Activated T-helper 9 cell treated with anti-CD3 and anti-CD28 coated beads, Interleukin-2, amount 50 U/mL, for 16 hours (primary cell): ENCODE data around the gene MGA.

Experiments used
- DNase-seq: peaks from one replicate; pipeline ENCODE4 v3.0.0-alpha.2; 2020; ENCODE audit warnings: low read depth

MGA gene

DNA sequence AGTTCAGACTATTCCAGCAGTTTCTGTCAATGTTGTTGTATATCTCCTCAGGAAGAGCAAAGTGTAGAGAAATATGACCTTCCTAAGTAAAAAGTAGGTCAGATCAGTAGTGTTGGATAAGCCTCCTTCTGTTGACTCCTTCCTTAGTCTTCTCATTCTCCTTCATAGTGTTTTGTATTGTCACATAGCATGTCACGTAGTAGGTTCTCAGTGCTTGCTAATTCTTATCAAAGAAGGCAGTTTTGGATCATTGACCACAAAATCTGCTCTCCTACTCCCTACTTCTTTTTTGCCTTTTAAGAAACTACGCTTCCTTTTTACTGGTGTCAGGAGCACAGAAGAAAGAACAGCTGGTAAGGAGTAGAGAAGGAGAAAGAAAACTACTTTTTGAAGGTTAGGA, 1.0 kb upstream of the MGA start:
- DNase-seq: no peak

DNA sequence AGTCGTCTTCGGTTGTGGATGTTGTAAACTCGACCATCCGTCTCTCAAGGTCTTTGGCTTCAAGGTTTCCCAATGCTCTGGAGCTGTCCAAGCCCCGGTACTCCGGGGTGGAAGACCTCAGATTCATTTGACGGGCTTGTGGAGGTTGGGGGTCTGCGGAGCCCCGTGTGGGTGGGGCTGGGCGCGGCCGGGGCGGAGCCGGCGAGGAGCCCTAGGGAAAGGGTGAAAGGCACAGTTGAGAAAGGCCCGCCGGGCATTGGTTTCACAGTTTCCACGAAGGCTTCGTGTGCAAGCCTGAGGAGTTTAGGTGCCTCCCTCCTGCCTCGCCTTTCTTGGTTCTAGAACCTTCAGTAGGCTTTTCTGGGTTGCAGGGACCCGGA, 360 bp upstream of the MGA start:
- no peak for DNase-seq

DNA sequence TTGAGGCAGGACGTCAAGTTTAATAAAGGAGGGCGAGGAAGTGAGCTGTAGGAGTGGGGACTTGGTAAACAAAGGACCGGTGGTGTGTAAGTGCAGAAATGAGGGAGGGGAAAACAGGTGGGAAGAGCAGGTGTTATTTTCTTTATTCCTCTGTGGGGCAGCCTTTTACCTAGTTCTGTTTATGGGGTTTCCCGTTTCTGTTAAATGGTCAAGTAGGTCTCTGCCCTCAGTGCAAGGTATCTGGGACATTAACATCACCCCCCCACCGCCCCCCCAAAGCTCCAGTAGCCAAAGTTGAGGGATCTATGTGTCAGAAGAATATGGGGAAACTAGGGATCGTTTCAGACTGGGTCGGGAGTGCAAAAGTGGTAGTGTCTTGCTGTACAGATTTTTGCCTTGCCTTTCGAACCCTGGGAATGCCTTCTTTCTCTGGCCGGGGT, 893 bp downstream of the MGA start:
- no peak for DNase-seq

DNA sequence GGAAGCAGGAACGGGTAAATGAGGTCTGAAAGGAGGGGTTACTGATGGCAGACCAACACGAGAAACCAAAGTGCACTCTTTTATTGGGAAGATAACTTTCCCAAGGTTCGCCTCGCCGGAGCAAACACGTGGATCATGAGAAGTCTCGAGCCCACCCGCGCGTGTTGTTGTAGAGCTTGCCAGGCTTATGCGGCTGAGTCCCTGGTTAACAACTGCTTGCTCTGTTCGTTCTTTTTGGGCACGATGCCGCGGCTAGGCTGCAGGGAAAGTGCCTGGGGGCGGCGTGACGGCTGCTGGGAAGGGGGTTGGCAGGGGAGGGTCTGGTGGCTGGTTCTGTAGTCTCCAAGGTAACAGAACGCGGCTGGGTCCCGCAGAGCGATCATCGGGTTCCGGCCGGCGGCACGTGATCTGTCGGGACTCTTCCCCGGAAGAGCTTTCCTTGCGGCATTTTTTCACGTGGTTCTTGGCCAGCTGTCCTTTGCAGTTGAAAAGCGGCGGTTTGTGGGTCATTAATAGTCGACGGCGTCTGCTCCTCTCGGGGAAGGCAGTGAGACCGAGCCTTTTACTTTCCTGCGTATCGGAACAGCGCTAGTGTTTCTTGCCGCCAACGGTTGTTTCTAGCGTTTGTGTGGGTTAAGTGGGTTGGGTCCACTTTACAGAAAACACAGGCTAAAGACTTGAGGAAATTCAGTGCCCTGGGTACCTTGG, 1.5 kb downstream of the MGA start:
- peak; percentile 58 for DNase-seq

DNA sequence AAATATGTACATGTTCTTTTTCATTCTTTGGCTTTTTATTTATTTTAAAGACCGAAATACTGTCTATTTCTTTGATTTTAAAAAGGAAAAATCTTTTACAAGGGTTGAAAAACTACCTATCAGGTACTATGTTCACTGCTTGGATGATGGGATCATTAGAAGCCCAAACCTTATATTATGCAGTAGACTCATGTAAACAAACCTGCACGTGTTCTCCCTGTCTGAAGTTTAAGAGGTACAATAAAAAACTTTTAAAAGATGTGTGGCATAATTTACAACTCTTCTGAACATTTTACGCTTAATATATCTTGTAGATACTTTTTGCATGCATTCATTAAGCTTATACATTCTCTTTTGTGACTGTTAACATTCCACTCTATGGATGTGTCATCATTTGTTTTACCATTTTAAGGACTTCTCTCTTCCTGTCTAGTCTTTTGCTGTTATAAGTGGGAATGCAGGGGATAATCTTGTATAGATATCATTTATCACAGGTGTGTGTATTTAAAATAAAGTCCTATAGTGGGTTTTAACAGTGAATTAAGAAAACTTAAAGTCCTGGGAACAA, 6.2 kb downstream of the MGA start:
- no peak for DNase-seq

DNA sequence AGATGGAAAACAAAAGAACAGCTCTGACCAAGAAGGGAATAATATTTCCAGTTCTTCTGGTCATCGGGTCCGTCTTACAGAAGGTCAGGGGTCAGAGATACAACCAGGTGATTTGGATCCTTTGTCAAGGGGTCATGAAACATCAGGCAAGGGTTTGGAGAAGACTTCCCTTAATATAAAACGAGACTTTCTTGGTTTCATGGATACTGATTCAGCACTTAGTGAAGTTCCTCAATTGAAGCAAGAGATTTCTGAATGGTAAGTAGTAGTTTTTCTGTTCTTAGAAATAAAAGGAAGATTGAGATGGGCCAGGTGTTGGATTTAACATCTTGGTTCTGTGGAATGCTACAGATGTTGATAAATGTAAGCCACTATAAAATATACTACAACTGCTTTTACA, 9.5 kb downstream of the MGA start:
- DNase-seq: no peak

DNA sequence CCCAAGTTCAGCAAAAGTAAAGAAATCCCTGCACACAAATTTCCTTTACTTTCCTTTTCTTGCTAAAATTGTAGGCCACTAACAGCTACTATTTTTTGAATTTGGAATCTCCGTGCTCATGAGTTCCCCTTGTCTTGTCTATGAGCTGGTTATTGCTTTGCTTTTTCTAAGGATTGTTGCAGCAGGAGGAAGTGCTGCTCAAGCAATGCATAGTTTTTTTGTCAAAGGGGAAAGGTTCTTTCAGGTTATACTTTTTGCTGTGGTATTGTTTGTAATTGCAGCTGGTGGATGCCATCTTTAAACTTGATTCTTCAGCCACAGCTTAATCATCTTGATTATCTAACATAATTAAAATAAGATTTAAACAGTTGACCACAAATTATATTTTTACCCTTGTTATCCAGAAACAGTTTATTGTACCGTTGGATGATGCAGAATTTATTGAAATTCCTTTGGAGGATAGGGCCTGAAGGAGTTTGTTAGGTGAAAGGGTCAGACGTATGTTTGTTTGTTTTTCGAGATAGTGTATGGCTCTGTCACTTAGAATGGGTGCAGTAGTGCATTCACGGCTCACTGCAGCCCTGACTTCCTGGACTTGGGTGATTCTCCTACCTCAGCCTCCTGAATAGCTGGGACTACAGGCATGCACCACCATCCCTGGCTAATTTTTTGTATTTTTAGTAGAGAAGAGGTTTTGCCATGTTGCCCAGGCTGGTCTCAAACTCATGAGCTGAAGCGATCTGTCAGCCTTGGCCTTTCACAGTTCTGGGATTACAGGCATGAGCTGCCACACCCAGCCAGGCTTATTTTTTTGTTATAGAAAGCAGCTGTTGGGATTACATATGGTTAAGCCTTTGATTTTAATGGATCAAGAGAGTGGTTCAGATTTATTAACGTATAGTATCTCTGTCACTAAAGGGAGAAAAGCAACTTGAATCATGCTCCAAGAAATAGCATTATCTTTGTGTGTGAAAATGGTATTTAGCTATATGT, 11.7 kb downstream of the MGA start:
- DNase-seq: no peak

DNA sequence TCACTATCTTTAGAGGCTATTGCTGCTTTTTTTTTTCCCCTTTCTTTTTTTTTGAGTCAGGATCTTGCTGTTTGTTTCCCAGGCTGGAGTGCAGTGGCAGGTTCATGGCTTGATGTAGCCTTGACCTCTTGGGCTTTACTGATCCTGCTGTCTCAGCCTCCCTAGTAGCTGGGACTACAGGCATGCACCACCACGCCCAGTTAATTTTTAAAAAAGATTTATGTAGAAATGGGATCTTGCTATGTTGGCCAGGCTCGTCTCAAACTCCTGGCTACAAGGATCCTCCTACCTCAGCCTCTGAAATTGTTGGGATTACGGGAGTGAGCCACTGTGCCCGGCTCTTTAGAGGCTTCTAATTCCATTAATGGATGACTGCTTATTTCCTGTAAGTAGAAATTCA, 15.1 kb downstream of the MGA start:
- no peak for DNase-seq

DNA sequence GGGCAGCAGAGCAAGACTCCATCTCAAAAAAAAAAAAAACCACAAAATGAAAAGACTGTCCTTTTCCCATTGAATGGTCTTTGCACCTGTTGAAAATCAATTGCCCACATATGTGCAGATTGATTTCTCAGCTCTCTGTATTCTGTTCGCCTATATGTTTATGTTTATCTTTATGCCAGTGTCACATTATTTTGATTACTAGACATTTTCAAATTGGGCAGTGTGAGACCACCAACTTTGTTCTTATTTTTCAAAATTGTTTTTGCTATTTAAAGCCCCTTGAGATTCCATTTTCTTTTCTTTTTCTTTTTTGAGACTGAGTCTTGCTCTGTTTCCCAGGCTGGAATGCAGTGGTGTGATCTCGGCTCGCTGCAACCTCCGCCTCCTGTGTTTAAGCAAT, 18.5 kb downstream of the MGA start:
- DNase-seq: no peak

DNA sequence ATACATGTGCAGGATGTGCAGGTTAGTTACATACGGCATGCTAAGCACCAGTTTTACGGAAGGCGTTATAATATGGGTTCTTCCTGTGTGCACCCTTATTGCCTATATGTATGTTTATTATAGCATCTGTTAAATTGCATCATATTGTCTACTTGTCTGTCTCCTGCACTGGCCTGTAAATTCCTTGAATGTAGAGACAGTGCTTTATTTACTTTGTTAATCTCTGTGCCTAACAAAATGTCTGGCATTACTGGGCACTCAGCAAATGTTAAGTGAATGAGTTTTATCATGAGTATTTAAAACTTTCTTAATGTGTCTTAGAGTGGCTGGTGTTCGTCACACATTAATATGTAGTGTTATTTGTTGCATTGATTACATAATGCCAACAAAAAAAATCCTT, 23.8 kb downstream of the MGA start:
- DNase-seq: no peak

DNA sequence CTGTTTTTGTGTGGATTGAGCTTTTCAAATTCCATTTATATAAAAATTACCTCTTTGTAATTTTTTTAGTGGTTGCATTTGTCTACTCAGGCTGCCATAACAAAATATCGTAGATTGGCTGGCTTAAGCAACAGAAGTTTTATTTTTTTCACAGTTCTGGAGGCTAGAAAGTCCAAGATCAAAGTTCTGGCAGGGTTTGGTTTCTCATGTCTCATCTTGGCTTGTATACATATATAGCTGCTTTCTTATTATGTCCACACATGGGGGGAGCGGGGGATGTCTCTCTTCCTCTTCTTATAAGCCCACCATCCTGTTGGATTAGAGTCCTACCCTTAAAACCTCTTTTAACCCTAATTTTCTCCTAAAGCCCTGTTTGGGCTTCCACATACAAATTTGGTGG, 28.5 kb downstream of the MGA start:
- no peak for DNase-seq

DNA sequence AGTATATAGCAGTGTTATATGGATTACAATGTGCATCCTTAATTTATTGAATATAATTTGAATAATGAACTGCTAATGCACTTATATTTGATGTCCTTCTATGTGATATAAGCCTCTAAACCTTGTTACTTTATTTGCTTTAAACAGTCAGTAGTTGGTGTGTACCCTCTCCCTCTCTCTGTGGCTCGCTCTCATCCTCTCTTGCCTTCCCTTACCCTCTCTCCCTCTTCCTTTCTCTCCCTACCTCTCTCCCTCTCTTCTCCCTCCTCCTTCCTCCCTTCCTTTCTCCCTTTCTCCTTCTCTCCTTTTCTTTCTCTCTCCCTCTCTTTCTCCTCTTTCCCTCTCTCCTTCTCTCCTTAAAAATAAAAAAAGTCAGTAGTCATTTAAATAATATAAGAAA, 28.9 kb downstream of the MGA start:
- no peak for DNase-seq

DNA sequence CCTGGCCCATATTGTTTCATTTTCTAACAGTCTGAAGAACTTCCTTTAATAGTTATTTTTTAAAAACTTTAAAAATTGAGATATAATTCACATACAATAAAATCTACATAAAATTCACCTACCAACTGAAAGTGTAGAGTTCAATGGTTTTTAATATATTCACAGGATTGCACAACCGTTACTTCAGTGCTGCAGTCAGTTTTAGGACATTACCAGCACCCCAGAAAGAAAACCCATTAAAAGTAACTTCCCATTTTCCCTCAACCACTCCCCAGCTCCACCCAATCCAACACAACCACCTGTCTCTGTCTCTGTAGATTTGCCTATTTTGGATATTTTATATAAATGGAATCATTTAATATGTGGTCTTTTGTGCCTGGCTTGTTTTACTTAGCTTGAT, 29.6 kb downstream of the MGA start:
- DNase-seq: no peak

DNA sequence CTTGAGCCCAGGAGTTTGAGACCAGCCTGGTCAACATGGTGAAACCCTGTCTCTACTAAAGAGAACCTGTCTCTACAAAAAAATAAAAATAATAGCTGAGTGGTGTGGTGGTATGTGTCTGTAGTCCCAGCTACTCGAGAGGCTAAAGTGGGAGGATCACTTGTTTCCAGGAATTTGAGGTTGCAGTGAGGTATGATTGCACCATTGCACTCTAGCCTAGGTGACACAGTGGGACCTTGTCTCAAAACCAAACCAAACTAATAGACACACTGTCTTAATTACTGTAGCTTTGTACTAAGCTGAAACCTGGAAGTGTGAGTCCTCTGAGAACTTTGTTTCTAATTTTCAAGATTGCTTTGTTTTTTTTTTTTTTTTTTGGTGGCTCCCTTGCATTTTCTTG, 30.4 kb downstream of the MGA start:
- DNase-seq: no peak

DNA sequence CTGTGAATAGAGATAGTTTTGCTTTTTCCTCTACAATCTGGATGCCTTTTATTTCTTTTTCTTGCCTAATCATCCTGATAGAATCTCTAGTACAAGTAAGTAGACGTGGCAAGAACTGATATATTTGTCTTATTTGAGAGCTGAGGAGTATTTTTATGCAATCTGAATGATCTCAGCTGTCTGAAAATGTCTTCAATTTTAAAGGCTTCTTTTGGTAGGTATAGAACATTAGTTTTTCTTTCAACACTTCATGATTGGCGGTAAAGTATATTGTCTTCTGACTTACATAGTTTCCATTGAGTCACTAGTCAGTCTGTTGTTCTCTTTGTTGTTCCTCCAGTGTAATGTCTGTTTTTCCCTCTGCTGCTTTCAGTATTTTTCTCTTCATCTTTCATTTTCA, 31.3 kb downstream of the MGA start:
- DNase-seq: no peak

DNA sequence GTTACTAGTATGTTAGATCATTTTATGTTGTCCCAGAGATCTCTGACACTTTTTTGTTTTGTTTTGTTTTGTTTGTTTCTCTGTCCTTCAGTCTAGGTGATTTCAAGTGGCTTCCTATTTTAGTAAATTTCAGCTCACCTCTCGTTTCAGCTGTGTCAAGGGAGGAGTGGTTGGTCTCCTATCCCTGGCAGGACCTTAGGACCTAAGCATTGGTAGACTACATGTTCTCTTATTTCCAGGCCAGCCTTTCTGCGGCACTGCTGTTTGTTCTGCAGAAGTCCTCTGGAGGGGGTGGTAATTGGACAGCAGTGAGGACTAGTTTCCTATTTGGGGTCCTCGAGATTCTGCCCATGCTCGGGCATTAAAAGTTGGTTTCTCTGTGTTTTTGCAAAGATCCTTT, 31.8 kb downstream of the MGA start:
- DNase-seq: no peak

DNA sequence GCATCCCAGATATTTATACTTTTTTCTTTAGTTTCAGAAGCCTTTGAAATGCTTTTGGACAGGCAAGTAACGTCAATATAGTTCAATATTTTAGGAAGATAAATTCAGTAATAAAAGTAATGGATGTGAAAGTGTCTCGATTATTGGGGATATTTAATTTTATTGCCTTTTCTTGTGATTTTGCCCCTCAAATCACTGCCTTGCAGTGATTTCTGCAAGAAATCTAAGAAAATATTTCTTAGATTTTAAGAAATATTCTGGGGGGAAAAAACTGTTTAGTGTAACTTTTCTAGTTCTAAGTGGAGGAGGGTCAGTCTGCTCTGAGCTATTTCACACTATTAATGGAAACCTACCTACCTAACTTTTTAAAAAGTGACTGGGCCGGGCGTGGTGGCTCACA, 33.6 kb downstream of the MGA start:
- DNase-seq: no peak

DNA sequence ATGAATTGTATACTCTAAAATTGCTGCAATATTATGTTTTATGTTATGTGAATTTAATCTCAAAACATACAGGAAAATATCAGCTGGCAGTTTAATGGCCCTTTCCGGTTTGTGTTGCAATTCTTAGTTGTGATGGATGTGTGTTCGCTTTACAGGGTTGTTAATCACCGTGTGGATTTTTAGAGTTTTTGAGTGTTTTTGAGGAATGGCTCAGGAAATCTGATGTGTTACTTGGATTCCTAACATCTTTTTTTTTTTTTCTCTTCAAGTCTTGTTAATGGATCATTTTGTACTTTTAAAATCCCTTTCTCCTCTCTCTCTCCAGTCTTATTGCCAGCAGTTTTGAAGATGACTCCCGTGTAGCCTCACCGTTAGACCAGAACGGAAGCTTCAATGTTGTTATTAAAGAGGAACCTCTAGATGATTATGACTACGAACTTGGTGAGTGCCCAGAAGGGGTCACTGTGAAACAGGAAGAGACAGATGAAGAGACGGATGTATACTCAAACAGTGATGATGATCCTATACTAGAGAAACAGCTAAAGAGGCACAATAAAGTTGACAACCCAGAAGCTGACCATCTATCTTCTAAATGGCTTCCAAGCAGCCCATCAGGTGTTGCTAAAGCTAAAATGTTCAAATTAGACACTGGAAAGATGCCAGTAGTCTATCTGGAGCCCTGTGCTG, 35.7 kb downstream of the MGA start:
- DNase-seq: no peak

DNA sequence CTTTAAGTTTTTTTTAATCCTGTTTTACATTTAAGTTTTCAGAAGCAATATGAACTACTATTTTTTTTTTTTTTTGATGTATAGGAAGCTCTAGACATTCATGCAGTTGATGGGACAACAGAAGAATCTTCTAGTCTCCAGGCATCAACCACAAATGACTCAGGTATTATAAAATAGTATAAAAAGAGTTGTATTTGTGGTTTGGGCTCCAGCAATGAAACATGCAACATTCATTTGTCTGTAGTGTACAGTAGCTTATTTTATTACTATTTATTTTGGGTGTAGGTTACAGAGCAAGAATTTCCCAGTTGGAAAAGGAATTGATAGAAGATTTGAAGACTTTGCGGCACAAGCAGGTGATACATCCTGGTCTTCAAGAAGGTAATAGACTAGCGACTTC, 38.6 kb downstream of the MGA start:
- no peak for DNase-seq

DNA sequence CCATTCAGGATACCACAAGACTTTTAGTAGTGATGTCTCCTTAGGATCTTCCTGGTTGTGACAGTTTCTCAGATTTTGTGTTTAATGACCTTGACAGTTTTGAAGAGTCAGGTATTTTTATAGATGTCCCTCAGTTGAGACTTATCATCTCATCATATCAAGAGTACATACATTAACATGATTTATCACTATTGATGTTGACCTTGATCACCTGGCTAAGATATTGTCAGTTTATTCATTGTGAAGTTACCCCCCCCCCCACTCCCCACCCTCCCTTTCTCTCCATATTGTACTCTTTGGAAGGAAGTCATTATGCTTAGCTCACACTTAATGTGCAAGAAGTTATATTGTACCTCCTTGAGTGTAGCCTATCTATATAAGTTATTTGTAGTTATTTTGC, 42.9 kb downstream of the MGA start:
- DNase-seq: no peak

DNA sequence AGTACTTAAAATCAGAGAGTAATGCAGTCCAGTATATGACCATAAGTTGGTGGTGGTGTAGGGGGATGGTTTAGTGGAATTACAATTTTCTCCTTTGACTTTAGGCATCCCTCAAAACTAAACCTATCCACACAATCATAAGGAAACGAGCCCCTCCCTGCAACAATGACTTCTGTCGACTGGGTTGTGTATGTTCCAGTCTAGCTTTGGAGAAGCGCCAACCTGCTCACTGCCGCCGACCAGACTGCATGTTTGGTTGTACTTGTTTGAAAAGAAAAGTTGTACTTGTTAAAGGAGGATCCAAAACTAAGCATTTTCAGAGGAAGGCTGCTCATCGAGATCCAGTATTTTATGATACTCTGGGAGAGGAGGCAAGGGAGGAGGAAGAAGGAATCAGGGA, 52.8 kb downstream of the MGA start:
- no peak for DNase-seq

DNA sequence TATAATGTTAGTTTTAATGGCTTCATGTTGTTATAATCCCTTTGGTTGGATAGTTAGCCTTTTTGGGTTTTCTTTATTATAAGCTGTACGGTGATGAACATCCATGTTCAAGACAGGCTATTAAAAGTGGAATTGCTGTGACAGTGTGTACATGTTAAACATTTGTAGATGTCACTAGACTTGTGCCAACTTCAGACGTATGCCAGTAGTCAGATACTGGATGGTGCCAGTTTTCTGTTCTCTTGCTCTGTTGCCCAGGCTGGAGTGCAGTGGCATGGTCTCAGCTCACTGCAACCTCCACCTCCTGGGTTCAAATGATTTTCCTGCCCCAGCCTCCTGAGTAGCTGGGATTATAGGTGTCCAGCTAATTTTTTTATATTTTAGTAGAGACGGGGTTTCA, 54.1 kb downstream of the MGA start:
- DNase-seq: no peak

DNA sequence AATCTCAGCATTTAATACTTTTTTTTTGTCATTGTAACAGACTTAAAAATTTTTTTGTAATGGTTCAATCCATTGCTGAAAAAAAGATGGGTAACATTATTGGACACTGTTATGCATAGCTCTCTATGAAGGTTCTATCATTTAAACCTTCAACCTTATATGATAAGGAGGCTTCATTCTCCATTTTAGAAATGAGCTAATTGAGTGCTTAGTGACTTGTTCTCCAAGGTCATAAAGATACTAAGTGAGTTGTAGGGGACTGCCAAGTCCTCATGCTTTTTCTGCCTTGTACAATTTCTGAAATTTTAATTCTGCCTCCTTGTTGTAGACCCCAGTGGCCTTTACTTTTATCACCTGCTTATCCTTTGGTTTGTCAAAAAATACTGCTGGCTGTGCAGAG, 56.7 kb downstream of the MGA start:
- no peak for DNase-seq
